Pons (tissue), 1 donor: ENCODE results near the gene TTC33.
"Not testable (repeated sequence)": the region's sequence is repeated elsewhere in the genome, so short reads cannot be mapped to it uniquely, and the experiment has no call there.

Experiments
- DNase-seq: peaks from one replicate; pipeline ENCODE4 v3.0.0-alpha.2; 2016; ENCODE audit warnings: low spot score

TTC33 gene

DNA sequence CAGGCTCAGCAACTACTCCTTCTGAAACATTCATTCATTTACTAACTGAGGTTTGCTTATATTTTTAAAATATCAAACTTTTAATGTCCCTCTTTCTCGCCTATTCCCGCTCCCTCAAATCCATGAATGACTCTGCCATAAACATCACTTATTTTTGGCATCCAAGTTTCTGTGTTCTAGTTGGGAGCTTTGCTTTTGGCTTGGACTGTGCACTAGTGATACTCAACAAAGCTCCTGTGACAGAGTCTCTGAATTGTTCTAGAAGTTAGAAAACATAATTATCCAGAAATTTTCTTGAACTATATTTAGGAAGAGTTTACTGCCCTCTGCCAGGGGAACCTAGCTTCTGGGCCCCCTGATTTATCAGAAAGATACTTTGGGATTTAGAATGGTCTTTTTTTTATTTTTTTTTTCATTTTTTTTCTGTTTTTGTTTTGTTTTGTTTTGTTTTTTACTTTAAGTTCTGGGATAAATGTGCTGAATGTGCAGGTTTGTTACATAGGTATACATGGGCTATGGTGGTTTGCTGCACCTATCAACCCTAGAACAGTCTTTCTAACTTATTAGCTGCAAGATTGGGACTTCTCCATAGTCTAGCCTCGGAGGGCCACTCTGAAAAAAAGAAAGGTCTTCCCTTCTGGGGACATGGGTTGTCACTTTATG, 140.7 kb downstream of the TTC33 start:
- no peak for DNase-seq

DNA sequence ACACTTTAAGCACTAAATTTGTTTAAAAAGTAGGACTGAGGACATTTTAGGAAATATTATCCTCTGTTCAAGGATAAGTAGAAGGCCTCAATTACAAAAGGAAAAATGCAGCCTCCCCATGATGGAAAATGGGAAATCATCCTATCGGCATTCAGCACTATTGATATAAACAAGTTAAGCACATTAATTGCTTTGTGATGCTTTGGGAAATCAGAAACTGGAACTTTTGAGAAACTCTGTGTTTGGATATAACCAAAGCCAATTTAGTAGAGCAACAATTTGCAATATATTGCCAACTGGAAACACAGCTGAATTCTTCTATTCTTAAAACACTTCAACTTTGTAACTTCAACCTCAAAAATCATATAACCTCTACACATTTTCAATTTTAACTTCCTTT, 141.3 kb downstream of the TTC33 start:
- DNase-seq: no peak

DNA sequence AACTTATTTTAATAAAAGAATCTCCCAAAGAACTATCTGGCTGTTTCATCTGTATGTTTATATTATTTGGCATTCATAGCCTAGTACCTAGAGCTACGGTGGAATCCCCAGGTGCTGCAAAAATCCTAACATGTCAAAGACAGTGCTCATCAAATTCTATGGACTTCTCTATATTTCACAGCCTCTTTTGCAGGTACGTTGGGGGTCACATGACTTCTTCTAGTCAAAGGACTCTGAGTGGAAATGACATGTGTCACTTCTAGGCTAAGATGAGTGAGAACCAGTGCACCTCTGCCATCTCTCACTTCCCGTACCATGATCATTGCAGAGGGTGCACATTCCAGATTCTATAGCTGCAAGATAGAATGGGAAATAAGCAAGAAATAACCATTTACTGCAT, 148.6 kb downstream of the TTC33 start:
- DNase-seq: no peak

DNA sequence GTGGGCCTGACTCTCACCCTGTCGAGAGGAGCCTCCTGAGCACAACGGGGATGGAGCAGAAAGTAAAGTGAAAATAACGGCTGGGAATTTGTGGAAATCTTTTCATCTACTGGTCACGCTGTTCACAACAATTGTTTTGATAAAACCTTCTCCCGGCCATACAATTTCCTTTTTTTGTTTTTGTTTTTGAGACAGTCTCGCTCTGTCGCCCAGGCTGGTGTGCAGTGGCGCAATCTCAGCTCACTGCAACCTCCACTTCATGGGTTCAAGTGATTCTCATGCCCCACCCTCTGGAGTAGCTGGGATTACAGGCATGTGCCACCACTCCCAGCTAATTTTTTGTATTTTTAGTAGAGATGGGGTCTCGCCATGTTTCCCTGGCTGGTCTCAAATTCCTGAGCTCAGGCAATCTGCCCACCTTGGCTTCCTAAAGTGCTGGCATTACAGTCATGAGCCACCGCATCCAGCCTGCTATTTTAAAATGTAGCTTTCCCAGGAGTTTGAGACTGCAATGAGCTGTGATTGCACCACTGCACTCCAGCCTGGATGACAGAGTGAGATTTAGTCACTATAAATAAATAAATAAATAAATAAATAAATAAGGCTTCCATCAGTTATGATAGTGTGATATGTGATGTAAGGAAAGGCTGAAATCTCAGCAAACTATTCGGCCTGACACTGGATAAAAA, 149.5 kb downstream of the TTC33 start:
- DNase-seq: no peak

DNA sequence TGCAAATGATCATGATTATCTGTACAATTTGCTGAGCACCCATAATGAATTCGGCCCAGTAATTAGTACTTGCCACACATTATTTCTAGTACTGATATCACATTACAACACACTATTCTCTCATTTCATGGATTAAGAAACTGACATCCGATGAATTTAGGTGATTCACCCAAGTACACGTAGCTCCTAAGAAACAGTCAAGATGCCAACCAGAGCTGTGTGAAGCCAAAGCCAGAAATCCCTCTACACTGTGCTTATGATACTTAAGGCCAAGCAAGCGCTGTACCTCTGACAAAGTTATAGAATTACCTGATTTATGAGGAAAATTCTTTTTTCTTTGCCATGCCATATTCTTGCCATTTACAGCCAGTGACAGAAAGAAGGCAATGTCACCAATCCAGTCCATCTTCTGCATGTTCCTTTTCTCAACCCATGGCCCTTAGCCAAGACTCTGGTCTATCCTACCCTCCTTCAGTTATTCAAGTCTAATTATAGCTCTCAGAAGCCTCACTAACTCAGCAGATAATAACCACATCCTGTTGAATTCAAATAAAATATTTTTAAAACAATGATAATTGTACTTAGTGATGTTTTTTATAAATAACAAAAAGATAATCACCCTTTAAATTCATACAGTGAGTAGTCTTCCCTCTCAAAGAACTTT, 150.3 kb downstream of the TTC33 start:
- no peak for DNase-seq

DNA sequence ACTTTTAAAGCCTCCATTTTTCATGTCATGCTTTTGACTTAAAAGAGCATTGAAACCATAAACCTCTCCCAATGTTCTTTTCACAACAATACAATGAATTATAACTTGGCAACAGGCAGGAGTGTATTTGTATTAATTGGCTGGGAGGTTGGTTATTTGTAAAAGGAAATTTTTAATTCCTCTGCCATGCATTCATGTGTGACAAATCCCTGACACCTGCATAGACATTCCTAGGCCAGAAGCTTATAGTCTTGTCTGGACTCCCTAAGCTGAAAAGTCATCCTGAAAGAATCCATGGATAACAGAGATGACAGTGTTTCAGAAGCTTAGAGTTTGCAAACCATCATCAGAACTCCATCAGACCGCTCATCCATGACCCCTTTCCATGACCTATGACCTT, 152.4 kb downstream of the TTC33 start:
- DNase-seq: no peak

DNA sequence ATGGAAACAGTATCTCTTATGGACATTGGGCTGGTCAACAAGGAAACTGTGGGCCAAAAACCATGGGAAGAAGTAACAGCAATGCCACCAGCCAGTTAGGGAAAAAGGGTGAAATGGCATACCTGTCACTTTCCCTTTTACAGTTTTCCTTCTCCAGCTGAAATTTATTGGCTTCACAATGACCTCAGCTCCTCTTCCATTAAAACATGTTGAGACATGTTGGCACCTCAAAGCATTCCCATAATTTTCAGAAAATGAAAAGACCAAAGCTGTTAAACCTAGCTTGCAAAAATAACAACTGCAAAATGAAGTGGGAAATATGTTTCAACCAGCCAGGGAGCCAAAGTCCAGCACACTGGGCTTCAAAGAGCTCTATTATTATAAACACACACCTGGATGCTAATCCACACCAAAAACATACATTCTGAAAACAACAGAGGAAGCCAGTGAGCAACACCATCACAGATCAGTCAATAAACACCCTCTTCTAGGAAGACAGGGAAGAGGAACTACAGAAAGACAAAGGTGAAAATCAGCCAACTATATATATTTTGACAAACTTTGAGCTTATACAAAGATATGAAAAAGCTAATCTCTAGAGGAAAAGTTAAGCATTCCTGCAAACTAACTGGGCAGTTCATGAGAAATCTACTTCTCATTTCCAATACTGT, 154.4 kb downstream of the TTC33 start:
- DNase-seq: no peak

DNA sequence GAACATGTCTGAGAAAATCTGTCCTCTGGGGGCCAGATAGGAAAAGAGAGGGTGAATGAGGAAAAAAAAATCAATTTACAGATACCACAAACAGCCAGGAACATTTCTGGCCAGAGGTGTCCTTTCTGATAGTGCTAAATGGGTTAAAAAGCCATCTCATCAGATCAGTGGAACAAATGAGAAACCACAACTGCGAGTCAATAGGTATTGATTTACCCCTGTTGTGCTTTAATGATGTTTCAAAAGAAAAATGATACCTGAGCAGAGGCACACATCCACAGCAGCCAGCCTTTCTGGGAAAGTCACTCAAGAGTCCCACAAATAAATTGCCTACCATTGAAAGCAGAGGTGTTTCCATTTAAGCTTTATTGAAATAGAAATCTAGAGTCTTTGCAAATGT, 155.4 kb downstream of the TTC33 start:
- DNase-seq: no peak

DNA sequence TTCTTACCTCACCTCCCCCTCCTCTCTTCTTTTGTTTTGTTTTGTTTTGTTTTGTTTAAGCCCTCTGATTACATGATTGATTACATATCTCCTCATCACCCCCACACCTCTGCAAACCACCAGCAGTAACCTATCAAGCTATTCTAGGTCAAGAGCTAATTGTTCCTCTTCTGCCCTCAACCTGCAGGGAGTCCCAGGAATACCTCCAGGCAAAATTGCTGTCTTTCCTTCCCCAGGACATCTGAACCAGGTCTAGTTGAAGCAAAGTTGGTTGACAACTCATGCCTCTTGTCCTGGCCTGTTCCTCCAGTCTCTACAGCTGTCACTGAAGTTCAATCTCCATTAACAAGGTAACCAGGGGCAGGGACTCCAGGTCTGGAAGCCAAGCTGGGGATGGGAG, 156.1 kb downstream of the TTC33 start:
- DNase-seq: no peak

DNA sequence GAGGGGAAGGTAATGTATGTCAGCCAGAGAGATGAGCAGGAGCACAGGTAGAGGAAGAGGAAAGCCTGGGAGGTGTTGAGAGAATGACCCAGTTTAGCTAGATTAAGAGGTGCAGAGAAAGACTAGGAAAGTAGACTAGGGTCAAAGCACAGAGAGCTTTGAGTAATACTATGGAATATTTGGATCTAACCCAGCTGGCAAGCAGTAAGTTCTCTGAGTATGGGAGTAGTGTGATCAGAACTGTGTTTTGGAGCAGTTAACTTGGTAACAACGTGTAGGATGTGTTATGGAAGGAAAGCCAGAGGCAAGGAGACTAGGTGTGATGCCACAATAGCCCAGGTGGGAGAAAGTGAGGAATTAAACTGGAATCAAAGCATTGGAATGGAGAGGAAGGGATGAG, 160.9 kb downstream of the TTC33 start:
- no peak for DNase-seq

DNA sequence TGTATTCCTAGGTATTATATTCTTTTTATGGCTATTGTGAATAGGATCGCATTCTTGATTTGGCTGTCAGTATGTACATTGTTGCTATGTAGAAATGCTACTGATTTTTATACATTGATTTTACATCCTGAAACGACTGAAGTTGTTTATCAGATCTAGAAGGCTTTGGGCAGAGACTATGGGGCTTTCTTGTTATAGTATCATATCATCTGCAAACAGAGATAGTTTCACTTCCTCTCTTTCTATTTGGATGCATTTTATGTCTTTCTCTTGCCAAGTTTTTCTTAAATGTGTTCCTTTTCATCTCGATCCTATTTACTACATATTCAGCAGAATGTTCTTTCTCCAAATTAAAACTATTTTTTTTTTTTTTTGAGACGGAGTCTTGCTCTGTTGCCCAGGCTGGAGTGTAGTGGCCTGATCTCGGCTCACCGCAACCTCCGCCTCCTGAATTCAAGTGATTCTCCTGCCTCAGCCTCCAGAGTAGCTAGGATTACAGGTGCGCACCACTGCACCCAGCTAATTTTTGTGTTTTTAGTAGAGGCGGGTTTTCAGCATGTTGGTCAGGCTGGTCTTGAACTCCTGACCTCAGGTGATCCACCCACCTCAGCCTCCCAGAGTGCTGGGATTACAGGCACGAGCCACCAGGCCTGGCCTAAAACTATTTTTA, 163.9 kb downstream of the TTC33 start:
- not testable (repeated sequence) for DNase-seq

DNA sequence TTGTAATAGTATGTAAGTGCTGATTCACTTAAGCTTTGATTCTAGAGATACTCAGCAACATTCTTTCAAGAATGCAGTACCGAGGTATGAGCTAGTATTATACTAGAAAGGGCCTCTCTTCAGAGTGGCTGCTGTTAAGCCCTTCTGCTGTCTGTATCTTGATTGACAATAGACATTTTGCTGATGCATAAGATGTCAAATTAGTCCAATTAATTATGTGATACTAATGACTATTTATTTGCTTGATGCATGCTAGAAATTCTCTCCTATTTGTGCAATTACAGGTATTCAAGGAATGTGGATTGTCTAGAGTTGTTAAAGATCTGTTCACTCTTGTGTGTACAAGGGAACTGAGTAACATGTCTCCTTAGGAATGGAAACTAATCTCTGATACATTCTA, 168.4 kb downstream of the TTC33 start:
- DNase-seq: no peak

DNA sequence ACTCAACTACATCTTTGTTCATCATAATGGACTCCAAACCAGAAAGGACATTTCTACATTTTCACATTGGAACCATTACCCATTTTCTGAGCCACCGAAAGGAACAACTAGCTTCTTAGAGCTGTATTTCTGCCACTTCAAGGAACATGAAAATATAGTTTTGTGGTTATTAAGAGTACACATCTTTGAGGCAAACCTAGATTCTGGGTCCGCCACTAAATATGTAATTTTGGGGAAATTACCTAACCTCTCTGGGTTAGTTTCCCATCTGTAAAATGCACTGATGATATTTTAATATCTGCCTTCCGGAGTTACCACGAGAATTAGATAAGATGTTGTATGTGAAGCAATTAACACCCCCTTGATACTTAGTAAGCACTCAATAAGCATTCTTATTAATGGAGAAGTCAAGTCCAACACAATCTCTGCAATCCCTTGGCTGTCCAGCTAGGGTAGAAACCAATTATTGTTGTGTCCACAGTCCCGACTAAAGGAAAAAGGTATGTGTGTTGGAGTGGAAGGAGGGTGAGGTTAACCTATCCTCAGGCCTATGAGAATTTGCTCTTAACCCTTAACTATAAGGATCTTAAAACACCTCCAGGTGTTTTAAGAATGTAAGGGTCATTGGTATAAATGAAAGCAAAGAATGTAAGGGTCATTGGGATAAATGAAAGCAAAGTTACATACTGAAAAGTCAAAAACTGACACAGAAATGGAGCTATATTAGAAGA, 170.1 kb downstream of the TTC33 start:
- no peak for DNase-seq

DNA sequence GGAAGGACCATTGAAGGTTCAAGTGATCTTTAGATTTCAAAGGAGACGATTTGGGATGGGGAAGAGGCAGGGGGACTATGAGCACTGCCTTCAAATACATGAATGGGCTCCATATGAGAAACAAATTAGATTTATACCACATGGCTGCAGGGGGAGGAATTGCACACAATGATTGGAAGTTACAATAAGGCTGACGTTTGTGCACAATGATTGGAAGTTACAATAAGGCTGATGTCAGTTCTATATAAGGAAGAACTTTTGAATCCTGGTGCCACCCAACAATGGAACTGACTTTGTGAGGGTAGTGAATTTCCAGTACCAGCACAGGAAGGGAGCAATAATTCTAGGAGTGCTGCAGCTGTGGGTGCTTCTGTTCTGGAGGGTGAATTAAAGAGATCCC, 171.7 kb downstream of the TTC33 start:
- DNase-seq: no peak

DNA sequence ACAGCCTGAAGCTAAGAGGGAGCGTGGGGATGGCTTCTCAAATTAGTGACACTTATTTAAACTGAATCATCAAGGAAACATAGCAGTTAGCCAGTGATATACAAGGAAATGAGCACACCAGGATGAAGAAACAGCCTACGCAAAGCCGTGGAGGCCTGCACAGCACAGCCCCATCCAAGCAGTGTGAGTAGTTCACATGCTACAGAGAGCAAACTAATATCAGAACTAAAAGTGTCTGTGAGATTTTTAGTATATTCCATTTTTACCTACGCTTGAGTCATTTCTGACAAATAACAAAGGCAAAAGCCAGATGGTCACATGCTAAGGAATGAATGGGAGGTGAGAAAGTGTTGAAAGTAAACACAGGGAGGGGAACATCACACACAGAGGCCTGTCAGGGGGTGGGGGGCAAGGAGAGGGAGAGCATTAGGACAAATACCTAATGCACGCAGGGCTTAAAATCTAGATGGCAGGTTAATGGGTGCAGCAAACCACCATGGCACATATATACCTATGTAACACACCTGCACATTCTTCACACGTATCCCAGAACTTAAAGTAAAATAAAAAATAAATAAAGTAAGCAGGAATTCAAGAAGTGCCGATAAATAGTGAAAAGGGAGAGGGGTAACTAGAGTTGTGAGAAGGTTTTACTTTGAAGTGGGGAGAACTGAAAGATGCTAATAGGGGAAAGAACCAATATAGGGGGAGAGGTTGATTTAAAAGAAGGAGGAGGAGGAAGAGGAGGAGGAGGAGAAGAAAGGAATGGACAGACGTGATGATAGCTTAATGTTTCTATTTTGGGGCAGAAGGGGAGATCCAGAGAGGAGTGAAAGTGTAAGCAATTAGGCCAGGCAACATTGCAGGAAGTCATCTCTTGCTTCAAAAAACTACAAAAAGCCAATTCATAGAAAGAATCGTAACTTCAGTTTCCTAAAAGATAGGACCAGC, 177.0 kb downstream of the TTC33 start:
- no peak for DNase-seq

DNA sequence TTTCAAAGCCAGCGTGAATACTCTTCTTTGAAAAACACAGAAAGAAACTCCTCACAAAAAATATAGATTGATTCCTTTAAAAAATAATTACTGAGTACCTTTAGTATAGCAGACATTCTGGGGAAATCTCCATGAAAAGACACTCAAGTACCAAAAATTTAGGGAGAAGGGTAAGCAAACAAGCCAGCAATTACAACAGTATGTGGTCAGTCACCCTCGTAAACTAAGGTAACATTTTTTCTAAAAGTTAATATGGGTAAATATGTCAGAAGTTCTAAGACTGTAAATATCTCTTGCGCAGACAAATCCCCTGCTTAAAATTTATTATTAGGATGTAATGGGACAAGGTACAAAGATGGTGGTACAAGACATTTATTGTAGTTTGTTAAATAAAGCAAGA, 178.0 kb downstream of the TTC33 start:
- no peak for DNase-seq

DNA sequence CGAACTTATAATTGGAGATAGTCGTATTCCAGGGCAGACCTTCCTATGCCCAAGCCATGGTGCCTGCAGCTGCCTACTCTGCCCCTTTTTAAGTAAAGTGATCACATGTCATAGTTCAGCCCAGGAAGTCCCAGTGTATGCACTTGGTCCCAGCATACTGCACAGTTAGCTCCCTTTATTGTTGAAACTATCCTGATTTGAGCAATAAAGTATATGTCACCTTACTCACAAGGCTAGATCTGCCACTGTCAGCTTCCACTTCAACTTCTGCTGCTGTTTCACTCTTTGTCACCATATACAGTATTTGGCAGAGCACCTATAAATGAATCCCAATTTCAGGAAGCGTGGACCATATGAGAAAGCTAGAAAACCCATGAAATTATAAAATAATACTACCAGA, 179.8 kb downstream of the TTC33 start:
- DNase-seq: no peak

DNA sequence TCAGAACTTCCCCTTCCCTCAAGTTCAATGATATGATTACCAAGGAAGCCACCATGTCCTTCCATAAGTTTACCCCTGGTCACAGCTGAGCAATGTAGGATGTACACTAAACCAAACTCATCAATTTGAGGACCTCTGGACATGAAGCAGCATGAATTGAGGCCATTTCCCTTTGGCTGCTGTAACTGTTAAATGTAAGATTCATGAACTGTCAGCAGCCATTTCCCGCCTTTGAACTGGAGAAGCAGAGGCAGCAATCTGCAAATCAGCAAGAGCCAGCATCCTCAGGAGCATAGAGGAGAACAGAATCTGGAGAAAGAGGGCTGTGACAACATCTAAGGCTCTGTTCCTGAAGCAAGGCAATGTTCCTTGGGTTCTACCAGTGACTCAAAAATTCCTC, 180.3 kb downstream of the TTC33 start:
- DNase-seq: no peak

DNA sequence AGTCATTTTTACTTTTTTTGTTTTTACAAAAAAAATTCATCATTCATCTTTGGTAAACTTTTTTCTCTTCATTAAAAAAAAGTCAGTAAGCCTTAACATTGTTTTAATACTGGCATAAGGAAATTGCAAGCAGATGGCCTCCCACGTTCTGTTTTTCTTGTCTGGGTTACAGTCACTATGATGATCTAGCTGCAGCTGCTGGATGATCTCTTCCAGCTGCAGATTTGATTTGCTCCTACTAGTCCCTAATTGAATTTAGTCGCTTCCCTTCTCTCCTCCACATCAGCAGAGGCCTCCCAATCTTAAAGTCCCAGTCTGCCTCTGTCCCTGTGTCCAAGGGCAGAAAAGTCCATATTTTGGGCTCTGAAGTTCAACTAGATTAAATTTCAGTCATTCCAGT, 182.8 kb downstream of the TTC33 start:
- DNase-seq: no peak

DNA sequence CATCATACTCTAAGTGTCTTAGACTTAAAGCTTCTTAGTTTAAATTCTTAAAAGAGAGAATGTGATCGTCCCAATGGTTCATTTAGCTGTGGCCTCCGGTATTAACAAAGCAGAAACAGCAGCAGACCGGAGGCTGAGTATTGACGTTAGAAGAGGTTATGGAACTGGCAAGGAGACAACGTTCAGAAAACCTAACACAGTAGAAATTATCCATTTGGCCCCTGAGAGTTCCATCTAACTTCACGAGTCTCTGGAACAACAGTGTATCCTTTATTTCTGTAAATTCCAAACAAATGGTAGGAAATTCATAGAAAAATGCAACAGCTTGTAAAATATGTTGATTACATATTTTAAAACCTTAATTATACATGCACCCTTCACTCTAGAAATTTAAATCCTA, 183.4 kb downstream of the TTC33 start:
- no peak for DNase-seq

DNA sequence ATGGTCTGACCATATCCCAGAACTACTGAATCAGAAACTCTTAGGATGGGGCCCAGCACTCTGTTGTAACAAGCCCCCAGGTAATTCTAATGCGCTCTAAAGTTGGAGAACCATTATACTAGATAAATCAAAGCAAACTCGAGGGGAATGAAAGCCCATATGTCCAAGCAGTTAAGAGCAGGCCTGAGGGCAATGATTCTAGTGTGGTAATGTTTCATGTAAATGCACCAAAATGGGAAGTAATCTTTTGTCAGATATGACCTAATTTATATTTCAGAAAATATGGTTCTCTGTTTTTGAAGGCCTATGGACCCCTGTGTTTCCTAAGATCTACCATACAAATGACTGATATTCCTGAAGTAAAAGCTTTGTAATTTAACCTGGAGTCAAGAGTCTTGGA, 184.0 kb downstream of the TTC33 start:
- no peak for DNase-seq
